ENCODE data around the gene NSUN3.

The NSUN3 gene

GRCh38 chr3:94093151-94093550 is 30.3 kb downstream of the NSUN3 start:
- no peak for ATAC-seq (ENCODE audit: low read depth)
- H3K27me3 ChIP-seq (ENCODE audit: insufficient read depth, poor library complexity, severe bottlenecking) = no peaks in the 10 kb centered on the region
- DNase-seq (ENCODE audit: low spot score) = no peak
- H3K36me3 ChIP-seq (ENCODE audit: low read depth) = peaks cover 3% of the 10 kb centered on the region
- H3K4me1 ChIP-seq (ENCODE audit: insufficient read depth, poor library complexity, severe bottlenecking) = no peaks in the 10 kb centered on the region
- no peak overlapping the region for H3K4me3 ChIP-seq (ENCODE audit: severe bottlenecking)
- H3K9me3 ChIP-seq (ENCODE audit: severe bottlenecking) = no peaks in the 10 kb centered on the region
- no peak for TF ChIP-seq CTCF (IDR thresholded peaks at IDR 0.05; ENCODE audit: poor library complexity, severe bottlenecking)
- no peak overlapping the region for H3K27ac ChIP-seq (ENCODE audit: poor library complexity, severe bottlenecking)

GRCh38 chr3:94095111-94095510 is 32.2 kb downstream of the NSUN3 start:
- ATAC-seq (ENCODE audit: low read depth) (no peak), DNase-seq (ENCODE audit: low spot score) (no peak)
- TF ChIP-seq CTCF (IDR thresholded peaks at IDR 0.05; ENCODE audit: poor library complexity, severe bottlenecking) = no peak
- peaks cover 6% of the 10 kb centered on the region for H3K36me3 ChIP-seq (ENCODE audit: low read depth)
- no peaks in the 10 kb centered on the region for H3K9me3 ChIP-seq (ENCODE audit: severe bottlenecking)
- H3K4me1 ChIP-seq (ENCODE audit: insufficient read depth, poor library complexity, severe bottlenecking) = no peaks in the 10 kb centered on the region
- no peak overlapping the region for H3K4me3 ChIP-seq (ENCODE audit: severe bottlenecking)
- H3K27ac ChIP-seq (ENCODE audit: poor library complexity, severe bottlenecking) = no peak overlapping the region
- no peaks in the 10 kb centered on the region for H3K27me3 ChIP-seq (ENCODE audit: insufficient read depth, poor library complexity, severe bottlenecking)

- no peaks in the 10 kb centered on the region for H3K4me1 ChIP-seq (ENCODE audit: insufficient read depth, poor library complexity, severe bottlenecking)
- H3K27ac ChIP-seq (ENCODE audit: poor library complexity, severe bottlenecking) = no peak overlapping the region
- no peak overlapping the region for H3K4me3 ChIP-seq (ENCODE audit: severe bottlenecking)
- DNase-seq (ENCODE audit: low spot score) (no peak), ATAC-seq (ENCODE audit: low read depth) (peak; percentile 49; the same call in 1 of the 3 replicates)
- H3K27me3 ChIP-seq (ENCODE audit: insufficient read depth, poor library complexity, severe bottlenecking) = no peaks in the 10 kb centered on the region
- H3K36me3 ChIP-seq (ENCODE audit: low read depth) = peaks cover 11% of the 10 kb centered on the region
- H3K9me3 ChIP-seq (ENCODE audit: severe bottlenecking) = no peaks in the 10 kb centered on the region
- no peak for TF ChIP-seq CTCF (IDR thresholded peaks at IDR 0.05; ENCODE audit: poor library complexity, severe bottlenecking)
Observed at GRCh38 chr3:94098452-94098851, 35.6 kb downstream of the NSUN3 start.

GRCh38 chr3:94099311-94099710 is 36.5 kb downstream of the NSUN3 start:
- ATAC-seq (ENCODE audit: low read depth) (no peak), DNase-seq (ENCODE audit: low spot score) (no peak)
- peaks cover 11% of the 10 kb centered on the region for H3K36me3 ChIP-seq (ENCODE audit: low read depth)
- no peak overlapping the region for H3K4me3 ChIP-seq (ENCODE audit: severe bottlenecking)
- H3K9me3 ChIP-seq (ENCODE audit: severe bottlenecking) = no peaks in the 10 kb centered on the region
- no peak overlapping the region for H3K27ac ChIP-seq (ENCODE audit: poor library complexity, severe bottlenecking)
- no peak for TF ChIP-seq CTCF (IDR thresholded peaks at IDR 0.05; ENCODE audit: poor library complexity, severe bottlenecking)
- no peaks in the 10 kb centered on the region for H3K27me3 ChIP-seq (ENCODE audit: insufficient read depth, poor library complexity, severe bottlenecking)
- H3K4me1 ChIP-seq (ENCODE audit: insufficient read depth, poor library complexity, severe bottlenecking) = no peaks in the 10 kb centered on the region

- no peak for DNase-seq (ENCODE audit: low spot score)
Observed at GRCh38 chr3:94101860-94102259, 39.0 kb downstream of the NSUN3 start.

More at GRCh38 chr3:94101860-94102259, 39.0 kb downstream of the NSUN3 start:
- Histone ChIP-seq H3K27ac (ENCODE audit: poor library complexity, severe bottlenecking) (no peak overlapping the region), H3K9me3 (ENCODE audit: severe bottlenecking) (no peaks in the 10 kb centered on the region), H3K4me1 (ENCODE audit: insufficient read depth, poor library complexity, severe bottlenecking) (no peaks in the 10 kb centered on the region), H3K27me3 (ENCODE audit: insufficient read depth, poor library complexity, severe bottlenecking) (no peaks in the 10 kb centered on the region), H3K4me3 (ENCODE audit: severe bottlenecking) (no peak overlapping the region), H3K36me3 (ENCODE audit: low read depth) (peaks cover 7% of the 10 kb centered on the region; the same call in 1 of the 2 replicates)
- TF ChIP-seq CTCF (IDR thresholded peaks at IDR 0.05; ENCODE audit: poor library complexity, severe bottlenecking) = peak; percentile 29
- ATAC-seq (ENCODE audit: low read depth) = no peak

All from RWPE2 (cell line).